Endothelial cell (in vitro differentiated cells): ENCODE results near the gene AADAT. TPM values are rescaled to one million over a fixed set of nuclear protein-coding genes. Genes with fewer than 3 reads are reported as not detected.

Source experiments
- DNase-seq: peaks from one replicate; pipeline ENCODE4 v3.0.0; 2021; ENCODE audit warnings: low spot score
- H3K27ac Mint-ChIP-seq: one replicate; pipeline ENCODE4 v1.8.0; 2021; ENCODE audit warnings: mixed read lengths, inconsistent platforms; ENCODE audit not compliant: unreplicated experiment
- H3K27me3 Mint-ChIP-seq: one replicate; pipeline ENCODE4 v1.8.0; 2021; ENCODE audit warnings: mild to moderate bottlenecking, moderate library complexity, mixed read lengths, inconsistent platforms; ENCODE audit not compliant: unreplicated experiment
- H3K36me3 Mint-ChIP-seq: one replicate; pipeline ENCODE4 v1.8.0; 2021; ENCODE audit warnings: mild to moderate bottlenecking, low read depth, mixed read lengths, inconsistent platforms; ENCODE audit not compliant: unreplicated experiment
- H3K4me1 Mint-ChIP-seq: one replicate; pipeline ENCODE4 v1.8.0; 2021; ENCODE audit warnings: mild to moderate bottlenecking, mixed read lengths, inconsistent platforms; ENCODE audit not compliant: unreplicated experiment
- H3K4me3 Mint-ChIP-seq: one replicate; pipeline ENCODE4 v1.8.0; 2021; ENCODE audit warnings: mild to moderate bottlenecking, mixed read lengths, inconsistent platforms; ENCODE audit not compliant: unreplicated experiment
- H3K9me3 Mint-ChIP-seq: one replicate; pipeline ENCODE4 v1.8.0; 2021; ENCODE audit warnings: mixed read lengths, inconsistent platforms; ENCODE audit not compliant: unreplicated experiment
- total RNA-seq: library from RNA; stranded (reverse); fragmentation: NEBNext Ultra II Directional; extraction: Animal tissue kit (Norgen Biotek cat#: 25700); gene quantifications from one replicate; pipeline ENCODE4 v1.2.1, GENCODE V29; 2021; ENCODE audit not compliant: unreplicated experiment
- TF ChIP-seq, protein P1 (sequence below): fragments of 200-600 bp; sonication (generic); IDR thresholded peaks from one replicate; pipeline ENCODE4 v1.5.0; 2021; ENCODE audit warnings: antibody characterized with exemption; ENCODE audit not compliant: unreplicated experiment

The AADAT gene
- total RNA-seq, 1 donor from 2014 or later = 6.6 TPM

DNA sequence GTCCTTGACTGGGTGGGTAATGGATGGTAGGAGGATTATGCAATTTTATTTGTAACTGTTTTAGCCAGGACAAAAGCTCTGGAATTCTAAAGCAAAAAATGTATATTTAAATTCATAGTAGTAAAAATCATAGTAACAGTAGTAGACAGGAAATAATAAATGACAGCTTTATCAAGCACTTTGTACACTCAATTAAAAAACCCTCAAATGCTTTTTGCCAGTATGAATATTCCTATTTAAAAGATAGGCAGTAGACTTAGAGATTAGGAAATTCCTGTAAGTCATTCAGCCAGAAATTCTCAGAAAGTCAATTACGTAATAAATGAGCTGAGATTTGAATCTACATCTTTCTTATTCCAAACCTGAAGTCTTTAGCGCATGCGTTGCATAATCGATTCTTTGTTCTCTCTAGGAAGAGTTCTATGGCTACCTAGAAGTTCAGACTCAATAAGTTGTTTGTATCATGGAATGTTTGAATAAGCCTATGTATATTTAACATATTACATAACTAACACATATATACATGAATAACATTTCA lies 2.5 kb downstream of the AADAT start:
- Mint-ChIP-seq H3K36me3 (peaks cover 5% of the 10 kb centered on the region), H3K4me3 (no peak overlapping the region), H3K9me3 (no peaks in the 10 kb centered on the region), H3K4me1 (peaks cover 15% of the 10 kb centered on the region), H3K27ac (no peak overlapping the region), H3K27me3 (no peaks in the 10 kb centered on the region)
- TF ChIP-seq, protein P1, sequence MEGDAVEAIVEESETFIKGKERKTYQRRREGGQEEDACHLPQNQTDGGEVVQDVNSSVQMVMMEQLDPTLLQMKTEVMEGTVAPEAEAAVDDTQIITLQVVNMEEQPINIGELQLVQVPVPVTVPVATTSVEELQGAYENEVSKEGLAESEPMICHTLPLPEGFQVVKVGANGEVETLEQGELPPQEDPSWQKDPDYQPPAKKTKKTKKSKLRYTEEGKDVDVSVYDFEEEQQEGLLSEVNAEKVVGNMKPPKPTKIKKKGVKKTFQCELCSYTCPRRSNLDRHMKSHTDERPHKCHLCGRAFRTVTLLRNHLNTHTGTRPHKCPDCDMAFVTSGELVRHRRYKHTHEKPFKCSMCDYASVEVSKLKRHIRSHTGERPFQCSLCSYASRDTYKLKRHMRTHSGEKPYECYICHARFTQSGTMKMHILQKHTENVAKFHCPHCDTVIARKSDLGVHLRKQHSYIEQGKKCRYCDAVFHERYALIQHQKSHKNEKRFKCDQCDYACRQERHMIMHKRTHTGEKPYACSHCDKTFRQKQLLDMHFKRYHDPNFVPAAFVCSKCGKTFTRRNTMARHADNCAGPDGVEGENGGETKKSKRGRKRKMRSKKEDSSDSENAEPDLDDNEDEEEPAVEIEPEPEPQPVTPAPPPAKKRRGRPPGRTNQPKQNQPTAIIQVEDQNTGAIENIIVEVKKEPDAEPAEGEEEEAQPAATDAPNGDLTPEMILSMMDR = no peak
- no peak for DNase-seq

DNA sequence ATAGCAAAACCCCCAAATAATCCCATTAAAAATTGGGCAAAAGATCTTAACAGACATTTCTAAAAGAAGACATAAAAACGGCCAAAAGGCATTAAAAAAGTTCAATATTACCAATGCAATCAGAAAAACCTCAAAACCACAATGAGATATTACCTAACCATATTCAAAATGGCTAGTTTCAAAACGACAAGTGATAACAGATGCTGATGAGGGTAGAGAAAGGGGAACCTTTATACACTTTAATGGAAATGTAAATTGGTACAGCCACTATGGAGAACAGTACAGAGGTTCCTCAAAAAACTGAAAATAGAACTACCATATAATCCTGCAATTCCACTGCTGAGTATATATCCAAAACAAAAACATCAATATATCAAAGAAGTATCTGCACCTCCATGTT lies 6.2 kb downstream of the AADAT start:
- H3K36me3 Mint-ChIP-seq = peaks cover 10% of the 10 kb centered on the region
- peaks cover under 1% of the 10 kb centered on the region for H3K4me1 Mint-ChIP-seq
- H3K4me3 Mint-ChIP-seq = no peak overlapping the region
- TF ChIP-seq, protein P1 = no peak
- no peaks in the 10 kb centered on the region for H3K9me3 Mint-ChIP-seq
- H3K27me3 Mint-ChIP-seq = peaks cover 2% of the 10 kb centered on the region
- no peak for DNase-seq
- H3K27ac Mint-ChIP-seq = no peak overlapping the region

DNA sequence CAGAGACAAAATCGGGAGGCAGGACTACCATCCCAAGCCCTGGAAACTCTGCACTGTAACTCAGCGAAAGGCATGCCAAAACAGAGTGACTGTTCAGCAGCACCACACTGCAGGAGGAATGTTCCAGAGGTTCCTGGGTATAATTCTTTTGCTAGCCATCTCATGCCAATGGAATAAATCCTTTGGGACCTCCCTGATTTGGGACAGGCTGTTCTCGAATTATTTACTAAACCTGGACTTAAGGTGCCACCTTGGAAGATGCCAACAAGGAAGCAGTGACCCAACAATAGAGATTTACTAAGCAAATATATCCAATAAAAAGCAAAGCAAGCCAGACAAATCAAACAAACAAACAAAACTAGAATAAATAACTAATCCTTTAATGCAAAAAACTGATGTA lies 9.3 kb downstream of the AADAT start:
- Mint-ChIP-seq H3K9me3 (no peaks in the 10 kb centered on the region), H3K4me3 (no peak overlapping the region), H3K27me3 (peaks cover 2% of the 10 kb centered on the region), H3K4me1 (no peaks in the 10 kb centered on the region), H3K27ac (no peak overlapping the region), H3K36me3 (peaks cover 10% of the 10 kb centered on the region)
- DNase-seq = no peak
- TF ChIP-seq, protein P1 = no peak

DNA sequence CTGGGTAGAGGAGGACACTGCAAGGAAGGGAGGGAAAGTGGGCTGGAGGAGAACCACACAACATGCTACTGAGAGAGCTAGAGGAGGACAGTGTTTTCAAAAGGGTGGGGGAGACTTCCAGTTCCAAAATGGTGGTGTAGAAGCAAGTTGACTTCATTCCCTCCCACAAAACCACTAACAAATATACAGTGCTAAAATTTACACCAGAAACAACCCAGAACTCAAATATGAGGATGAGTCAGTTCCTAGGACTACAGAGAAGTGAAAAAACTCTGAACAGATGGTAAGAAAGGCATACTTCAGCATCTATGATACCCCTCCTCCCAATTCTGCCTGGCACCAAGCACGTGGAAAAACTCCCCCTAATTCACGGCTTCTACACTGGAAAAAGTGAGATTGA lies 9.8 kb downstream of the AADAT start:
- DNase-seq = no peak
- H3K27me3 Mint-ChIP-seq = peaks cover 2% of the 10 kb centered on the region

DNA sequence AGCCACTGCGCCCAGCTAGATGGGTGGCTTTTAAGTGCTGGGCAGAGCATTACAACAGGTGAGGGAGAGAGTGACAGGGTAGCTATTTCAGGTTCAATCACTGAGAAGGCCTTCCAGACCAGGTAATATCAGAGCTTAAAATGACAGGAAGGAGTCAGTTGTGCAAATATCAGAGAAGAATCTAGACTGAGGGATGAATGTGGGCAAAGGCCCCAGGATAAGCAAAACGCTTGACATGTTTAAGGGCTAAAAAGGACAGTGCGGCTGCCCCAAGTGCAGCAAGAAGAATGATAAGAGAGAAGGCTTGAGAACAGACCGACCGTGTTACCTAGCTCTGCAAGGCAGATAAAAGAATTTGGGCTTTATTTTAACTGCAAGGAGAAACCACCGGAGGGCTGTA lies 18.6 kb downstream of the AADAT start:
- no peaks in the 10 kb centered on the region for H3K9me3 Mint-ChIP-seq
- H3K4me3 Mint-ChIP-seq = no peak overlapping the region
- no peak for DNase-seq
- H3K27me3 Mint-ChIP-seq = no peaks in the 10 kb centered on the region
- TF ChIP-seq, protein P1 = no peak
- H3K4me1 Mint-ChIP-seq = no peaks in the 10 kb centered on the region
- H3K27ac Mint-ChIP-seq = no peak overlapping the region
- peaks cover 14% of the 10 kb centered on the region for H3K36me3 Mint-ChIP-seq

More for the DNA sequence above, 9.8 kb downstream of the AADAT start:
- Mint-ChIP-seq H3K4me1 (no peaks in the 10 kb centered on the region), H3K27ac (no peak overlapping the region), H3K36me3 (peaks cover 10% of the 10 kb centered on the region), H3K4me3 (no peak overlapping the region), H3K9me3 (no peaks in the 10 kb centered on the region)
- TF ChIP-seq, protein P1 = no peak
